ENCODE data around the gene DLST.
"Not testable (repeated sequence)": the region's sequence is repeated elsewhere in the genome, so short reads cannot be mapped to it uniquely, and the experiment has no call there.

The DLST gene

DNA sequence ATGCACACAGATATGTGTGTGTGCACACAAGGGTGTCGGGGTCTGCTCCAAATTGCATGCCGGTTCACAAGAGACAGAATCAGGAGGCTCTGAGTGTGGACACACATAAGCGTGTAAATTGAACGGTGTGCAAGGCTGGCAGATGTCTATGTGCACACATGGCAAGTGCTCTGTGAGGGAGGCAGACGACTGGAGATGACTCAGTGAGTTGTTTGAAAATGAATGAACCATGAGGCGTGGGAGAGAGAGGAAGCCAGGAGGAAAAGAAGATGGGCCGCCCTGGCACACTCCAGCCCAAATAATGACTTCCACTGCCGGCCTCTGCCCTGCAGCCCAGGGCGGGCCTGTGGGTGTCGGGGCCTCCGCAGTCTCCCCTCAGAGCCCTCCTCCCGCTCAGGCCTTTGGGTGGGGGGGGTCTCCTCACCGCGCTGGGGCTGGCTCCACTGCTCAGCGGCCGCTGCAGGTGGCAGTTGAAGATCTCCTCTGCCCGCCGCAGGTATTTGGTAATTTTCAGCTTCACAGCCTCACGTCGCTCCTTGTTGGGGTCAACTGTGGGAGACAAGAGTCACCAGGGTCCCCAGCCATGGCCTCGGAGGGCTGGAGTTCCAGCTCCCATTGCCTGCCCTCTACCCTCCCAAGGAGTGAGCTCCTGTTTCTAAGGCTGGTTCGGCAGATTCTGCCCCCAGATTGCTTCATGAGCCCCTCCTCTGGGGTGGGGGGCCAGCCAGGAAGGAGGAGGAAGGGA, 37.9 kb downstream of the DLST start:
- no peak for FAIRE-seq

DNA sequence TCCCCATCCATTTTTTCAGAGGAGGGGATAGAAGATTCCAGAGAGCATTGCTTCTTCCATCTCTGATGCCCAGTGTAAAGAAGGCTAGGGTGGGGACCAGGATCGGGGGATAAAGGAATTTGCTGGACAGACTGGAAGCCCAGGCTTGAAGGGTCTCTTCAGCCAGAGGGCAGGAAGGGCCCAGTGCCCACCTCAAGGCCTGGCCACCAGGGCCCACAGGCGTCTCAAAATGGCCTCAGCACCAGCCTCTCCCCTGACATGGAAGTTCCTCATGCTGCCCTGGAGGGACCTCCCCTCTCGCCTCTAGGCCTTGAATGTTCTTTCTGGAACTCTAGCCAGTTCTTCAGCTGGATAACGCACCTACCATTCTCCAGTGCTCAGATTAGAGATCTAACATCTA, 38.6 kb downstream of the DLST start:
- no peak for FAIRE-seq

- FAIRE-seq = no peak
These were observed 39.4 kb downstream of the DLST start for GRCh38 chr14:74921053-74921620.

DNA sequence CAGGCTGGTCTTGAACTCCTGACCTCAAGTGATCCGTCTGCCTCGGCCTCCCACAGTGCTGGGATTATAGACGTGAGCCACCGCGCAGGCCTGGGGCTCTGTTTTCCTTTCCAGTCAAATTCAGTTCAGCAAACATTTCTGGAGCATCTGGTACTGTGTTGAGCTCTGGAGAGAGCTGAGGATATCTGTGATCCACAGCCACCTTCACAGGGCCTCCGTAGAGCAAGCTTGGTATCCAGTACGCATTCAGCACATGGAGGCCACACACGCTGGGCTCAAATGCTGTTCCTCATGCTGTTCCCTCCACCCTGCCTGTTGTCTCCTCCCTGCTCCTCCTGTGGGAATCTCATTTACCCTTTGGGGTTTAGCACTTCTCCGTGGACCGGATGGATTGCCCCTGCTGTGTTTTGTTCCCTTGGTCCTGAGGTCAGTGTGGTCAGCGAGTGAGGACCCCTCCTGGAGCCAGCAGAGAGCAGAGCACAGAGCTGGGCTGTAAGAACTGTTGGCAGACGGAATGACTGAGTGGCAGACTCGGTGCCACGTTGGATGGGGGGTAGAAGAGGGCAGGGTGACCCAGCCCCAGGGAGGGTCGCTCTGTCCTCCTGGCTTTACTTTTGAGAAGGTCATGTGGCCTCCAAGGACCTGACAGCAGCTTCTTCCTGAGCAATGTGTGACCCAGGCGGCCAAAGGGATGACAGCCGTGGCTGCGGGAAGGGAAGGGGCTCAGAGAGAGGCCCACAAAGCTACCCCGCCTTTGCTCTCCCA, 40.5 kb downstream of the DLST start:
- no peak for FAIRE-seq

GRCh38 chr14:74922752-74923401, 41.2 kb downstream of the DLST start, which contains the start of gene RPS6KL1:
RPS6KL1 (minus strand) TSS chr14:74923260; CDS start chr14:74921541, 1,719 bp downstream.
- FAIRE-seq = no peak

- no peak for FAIRE-seq
These were observed 42.3 kb downstream of the DLST start for GRCh38 chr14:74924061-74924460.

DNA sequence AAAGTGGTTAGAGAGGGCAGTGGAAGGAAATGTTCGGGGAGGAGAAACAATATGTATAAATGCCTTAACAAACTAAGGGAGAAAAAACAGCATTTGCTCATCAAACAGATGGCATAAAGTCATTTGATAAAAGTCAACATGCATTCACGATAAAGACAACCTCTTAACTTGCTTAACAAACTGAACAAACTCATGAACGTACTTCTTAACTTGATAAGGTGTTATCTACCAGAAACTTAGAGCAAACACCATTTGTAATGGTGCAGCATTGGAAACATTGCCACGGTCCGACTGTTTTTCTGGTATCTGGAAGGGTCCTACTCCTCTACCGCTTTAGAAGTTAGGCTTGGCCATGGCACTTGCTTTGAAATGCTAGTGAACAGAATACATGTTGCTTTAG, 45.5 kb downstream of the DLST start:
- FAIRE-seq = no peak

- no peak for FAIRE-seq
These were observed 47.5 kb downstream of the DLST start for GRCh38 chr14:74929242-74929641.

DNA sequence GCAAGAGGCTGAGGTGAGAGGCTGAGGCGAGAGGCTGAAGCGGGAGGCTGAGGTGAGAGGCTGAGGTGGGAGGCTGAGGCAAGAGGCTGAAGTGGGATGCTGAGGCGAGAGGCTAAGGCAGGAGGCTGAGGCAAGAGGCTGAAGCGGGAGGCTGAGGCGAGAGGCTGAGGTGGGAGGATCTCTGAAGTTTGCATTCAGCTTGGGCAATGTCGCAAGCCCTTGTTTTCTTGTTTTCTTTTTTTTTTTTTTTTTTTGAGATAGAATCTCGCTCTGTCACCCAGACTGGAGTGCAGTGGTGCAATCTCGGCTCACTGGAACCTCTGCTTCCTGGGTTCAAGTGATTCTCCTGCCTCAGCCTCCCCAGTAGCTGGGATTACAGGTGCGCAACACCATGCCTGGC, 50.0 kb downstream of the DLST start:
- not testable (repeated sequence) for FAIRE-seq

- FAIRE-seq = no peak
These were observed 50.7 kb downstream of the DLST start for GRCh38 chr14:74932401-74932901.

GRCh38 chr14:74932936-74933335, 51.2 kb downstream of the DLST start:
- FAIRE-seq = not testable (repeated sequence)

DNA sequence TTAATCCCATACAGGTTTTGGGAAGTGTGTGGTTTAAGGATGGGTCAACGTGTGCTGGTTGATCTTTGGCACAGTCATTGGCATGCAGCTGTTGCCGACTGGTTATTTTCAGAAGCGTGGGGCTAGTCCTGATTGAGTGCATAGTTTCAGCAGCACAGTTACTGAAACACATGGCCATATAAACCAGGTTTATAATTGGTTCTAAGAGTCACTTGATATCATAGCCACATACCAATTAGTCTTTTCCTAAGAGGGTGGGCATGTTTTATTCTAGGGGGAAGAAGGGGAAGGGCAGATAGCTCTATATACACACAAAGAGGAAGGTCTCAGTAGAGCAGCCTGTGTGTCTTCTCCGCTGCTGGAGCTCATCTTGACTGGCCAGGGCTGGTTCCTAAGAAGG, 52.3 kb downstream of the DLST start:
- no peak for FAIRE-seq

DNA sequence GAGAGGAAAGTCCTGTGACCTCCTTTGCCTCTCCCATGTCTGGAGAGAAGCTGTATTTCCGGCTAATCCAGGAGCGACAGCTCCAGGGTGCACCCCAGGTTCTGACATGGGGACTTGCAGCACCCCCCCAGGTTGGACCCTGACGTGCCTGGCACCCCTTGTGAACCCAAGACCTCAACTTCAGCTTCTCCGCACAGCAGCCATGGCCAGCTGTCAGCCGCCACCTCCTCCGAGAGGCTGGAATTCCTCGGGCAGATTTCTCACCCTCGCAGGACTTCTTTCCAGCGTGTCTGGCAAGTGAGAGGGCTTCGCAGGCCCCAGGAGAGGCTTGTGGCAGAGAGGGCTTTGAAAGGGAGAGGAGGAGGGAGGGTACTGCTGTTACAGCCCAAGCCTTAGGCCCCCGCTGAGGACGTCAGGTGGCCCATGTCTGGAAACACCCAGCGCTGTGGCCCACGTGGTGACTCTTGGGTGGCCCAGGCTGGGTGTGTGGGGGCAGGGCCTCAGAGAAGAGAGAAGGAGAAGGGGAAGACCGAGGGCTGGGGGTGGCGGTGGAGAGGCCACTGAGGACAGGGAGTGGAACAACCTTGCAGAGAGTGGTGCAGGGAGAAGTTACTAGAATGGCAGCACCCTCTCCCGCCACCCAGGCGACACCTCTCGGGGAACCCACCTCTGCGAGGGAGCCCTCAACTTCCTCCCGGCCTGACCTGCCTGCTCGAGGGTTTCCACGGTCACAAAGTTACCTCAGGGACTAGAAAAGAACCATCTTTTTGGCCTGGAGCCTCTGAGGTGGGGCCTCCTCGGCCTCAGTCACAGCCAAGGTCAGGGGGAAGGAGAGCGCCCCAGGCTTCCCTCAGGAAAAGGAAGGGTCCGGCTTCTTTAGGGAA, 53.0 kb downstream of the DLST start:
- FAIRE-seq = no peak

GRCh38 chr14:74935360-74935680, 53.6 kb downstream of the DLST start:
- FAIRE-seq = no peak

DNA sequence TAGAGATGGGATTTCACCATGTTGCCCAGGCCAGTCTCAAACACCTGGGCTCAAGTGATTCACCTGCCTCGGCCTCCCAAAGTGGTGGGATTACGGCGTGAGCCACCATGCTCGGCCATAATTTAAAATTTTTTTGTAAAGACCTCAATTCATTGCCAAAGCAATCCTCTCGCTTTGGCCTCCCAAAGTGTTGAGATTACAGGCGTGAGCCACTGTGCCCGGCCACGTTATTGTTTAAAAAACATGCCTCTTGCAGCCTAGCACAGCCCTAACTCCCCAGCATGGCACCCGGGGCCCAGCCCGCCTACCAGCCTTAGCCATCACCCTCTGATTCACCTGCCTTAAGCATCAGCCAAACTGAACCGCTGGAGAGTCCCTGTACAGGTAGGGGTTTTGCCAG, 54.4 kb downstream of the DLST start:
- no peak for FAIRE-seq

GRCh38 chr14:74936731-74937130, 55.0 kb downstream of the DLST start:
- no peak for FAIRE-seq

- FAIRE-seq = no peak
These were observed 55.5 kb downstream of the DLST start for GRCh38 chr14:74937171-74937570.

DNA sequence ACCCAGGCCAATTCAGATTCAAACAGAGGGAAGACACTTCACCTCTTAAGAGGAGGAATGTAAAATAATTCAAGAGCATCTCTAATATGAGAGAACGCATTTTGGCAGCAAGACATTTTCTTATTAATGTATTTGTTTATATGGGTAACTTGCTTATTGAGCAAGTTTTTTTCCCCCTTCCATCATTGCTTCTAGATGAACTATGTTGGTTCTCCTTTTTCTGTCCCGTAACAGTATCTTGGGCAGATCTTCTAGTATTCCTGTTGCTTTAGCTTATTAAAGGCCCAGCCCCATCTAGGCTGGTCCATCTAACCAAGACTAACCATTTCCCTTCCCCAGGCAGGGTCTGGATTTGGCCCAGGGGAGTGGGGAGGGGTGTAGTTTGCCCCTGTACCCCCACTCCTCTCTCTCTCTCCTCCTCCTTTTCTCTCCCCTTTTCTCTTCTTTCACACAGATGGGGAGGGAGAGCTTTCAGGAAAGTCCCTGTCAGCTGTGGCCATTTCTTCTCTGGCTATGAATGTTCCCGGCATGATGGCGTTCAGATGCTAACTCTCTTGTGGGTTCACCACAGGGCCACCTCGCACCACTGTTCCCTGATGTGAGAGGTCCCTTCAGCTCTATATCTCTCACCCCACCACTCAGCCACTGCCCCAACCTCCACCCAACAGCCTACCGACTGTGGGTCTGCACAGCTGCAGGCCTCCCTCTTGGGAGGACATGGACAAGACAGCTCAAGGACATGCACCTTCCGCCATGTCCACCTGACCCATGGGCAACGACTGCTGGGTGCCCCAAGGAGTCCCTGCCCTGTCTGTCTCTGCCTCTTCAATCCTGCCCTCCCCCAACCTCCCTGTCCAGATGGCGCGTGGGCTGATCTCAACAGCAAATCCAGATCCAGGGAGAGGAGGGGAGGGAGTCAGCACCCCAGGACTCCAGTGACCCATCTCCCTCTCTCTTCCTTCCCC, 57.1 kb downstream of the DLST start:
- FAIRE-seq = no peak

GRCh38 chr14:74940956-74941565, 59.3 kb downstream of the DLST start:
- FAIRE-seq = no peak

DNA sequence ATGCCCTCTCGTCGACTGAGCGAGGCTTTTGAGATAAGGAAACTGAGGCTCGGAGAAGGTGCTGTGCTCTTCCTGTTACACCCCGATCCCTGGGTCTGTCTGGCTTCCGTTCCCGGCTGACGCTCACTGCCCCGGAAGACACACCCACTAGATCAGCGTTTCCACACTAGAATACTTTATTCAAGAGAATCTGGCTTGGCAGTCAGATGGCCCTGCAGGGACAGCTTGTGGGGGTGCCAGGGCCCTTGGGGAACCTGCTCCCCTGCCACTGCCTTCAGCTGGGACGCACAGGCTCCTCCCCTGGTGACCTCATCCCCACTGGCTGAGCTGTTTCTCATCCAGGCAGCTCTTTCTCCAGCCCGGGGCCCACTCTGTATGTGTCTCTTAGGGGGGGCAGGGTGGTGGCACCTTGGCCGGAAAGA, 60.0 kb downstream of the DLST start:
- no peak for FAIRE-seq

GRCh38 chr14:74942181-74942580, 60.5 kb downstream of the DLST start:
- no peak for FAIRE-seq

Measured in endometrium (tissue), 2 donors.